GM20431 (cell line): ENCODE data around the gene LARGE1.
"Not testable (repeated sequence)": the region's sequence is repeated elsewhere in the genome, so short reads cannot be mapped to it uniquely, and the experiment has no call there.

Source experiments
- in situ Hi-C: fragments of 300-500 bp; cut with MseI, MboI; formaldehyde crosslinking; loops from one replicate; pipeline ENCODE4 v1.15.0; 2020; ENCODE audit warnings: low sequenced_read_pairs; ENCODE audit not compliant: unreplicated experiment

LARGE1 gene

GRCh38 chr22:33380789-33381530 lies 539.3 kb downstream of the LARGE1 start:
- in situ Hi-C loops = no loop called here

- in situ Hi-C loops = no loop called here
Observed at GRCh38 chr22:33379836-33380235, 540.4 kb downstream of the LARGE1 start.

DNA sequence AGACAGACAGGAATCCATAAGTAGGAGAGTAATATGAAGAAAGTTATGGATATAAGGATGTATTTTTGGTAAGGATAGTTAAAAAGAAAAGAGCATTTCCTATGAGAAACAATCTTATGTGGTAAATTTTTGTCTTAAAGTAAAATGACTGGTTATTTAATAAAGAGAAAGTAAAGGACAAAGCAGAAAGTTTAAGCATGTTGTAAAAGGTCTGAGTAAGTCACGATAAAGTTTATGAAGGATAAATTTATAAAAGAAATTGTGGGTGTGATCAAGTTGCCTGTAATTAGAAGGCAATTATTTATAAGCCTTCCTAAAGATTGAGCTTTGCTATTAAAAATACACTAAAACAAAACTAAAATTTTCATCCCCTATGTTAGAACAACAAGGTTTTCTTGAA lies 547.4 kb downstream of the LARGE1 start:
- in situ Hi-C loops = no loop called here

DNA sequence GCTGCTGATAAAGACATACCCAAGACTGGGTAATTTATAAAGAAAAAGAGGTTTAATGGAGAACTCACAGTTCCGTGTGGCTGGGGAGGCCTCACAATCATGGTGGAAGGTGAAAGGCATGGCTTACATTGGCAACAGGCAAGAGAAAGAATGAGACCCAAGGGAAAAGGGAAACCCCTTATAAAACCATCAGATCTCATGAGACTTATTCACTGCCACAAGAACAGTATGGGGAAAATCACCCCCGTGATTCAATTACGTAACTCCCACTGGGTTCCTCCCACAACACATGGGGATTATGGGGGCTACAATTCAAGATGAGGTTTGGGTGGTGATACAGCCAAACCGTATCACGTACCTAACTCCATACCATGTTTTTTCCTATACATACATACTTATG lies 557.0 kb downstream of the LARGE1 start:
- in situ Hi-C loops = not testable (repeated sequence)

GRCh38 chr22:33362702-33363101 lies 557.6 kb downstream of the LARGE1 start:
- in situ Hi-C loops = no loop called here

DNA sequence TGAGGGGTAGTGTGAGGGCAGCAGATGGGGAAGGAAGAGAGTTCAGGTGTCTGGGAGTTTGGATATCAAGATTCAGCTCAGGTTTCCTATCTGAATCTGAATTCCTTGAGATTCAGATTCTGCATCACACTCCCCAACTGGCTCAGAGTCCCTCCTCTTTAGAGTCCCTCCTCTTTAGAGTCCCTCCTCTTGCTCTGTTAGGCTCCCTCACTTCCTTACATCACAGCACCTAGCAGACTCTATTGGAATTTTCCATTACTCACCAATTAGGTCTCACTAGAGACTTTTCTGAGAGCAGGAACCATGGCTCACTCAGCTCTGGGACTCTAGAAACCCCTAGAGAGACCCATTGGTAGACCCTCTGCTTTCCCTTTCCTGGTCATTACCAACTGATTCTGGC lies 558.7 kb downstream of the LARGE1 start:
- in situ Hi-C loops = no loop called here

GRCh38 chr22:33357981-33358399 lies 562.3 kb downstream of the LARGE1 start:
- in situ Hi-C loops = no loop called here

DNA sequence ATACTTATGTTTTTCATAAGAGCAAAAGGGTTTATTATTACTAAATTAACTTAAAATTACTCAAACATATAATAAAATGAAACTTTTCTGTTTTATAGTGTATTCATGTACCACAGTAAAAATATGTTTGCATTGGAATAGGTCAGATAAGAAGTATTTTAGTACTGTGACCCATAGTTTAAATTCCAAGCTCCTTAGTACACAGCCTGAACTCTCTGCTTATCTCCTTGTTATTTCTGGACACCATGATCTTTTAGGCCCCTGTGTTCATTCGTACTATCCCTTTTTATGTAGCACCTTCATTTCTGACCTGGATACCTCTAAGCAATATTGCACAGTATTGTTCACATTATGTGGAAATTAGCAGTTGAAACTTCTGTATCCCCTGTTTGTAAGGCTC lies 565.3 kb downstream of the LARGE1 start:
- in situ Hi-C loops = no loop called here

GRCh38 chr22:33353502-33353901 lies 566.8 kb downstream of the LARGE1 start:
- in situ Hi-C loops = no loop called here

DNA sequence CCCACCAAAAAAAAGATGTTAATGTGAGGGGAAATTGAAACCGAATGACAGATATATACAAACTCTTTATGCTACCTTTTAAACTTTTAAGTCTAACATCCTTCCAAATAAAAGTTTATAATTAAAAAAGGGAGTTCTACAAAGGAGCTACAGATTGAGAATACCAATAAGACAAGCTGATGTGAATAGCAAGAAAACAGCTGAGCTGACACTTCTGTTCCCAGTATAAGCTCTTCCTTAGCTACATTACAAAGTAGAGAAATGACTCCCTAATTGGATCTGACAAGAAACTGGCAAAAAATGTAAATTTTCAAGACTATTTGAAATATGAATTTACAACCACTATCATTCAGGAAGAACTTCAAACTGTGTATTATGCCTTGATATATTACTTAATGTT lies 567.5 kb downstream of the LARGE1 start:
- in situ Hi-C loops = no loop called here

GRCh38 chr22:33350961-33351360 lies 569.3 kb downstream of the LARGE1 start:
- in situ Hi-C loops = no loop called here

- in situ Hi-C loops = no loop called here
Observed at GRCh38 chr22:33350491-33350890, 569.8 kb downstream of the LARGE1 start.

DNA sequence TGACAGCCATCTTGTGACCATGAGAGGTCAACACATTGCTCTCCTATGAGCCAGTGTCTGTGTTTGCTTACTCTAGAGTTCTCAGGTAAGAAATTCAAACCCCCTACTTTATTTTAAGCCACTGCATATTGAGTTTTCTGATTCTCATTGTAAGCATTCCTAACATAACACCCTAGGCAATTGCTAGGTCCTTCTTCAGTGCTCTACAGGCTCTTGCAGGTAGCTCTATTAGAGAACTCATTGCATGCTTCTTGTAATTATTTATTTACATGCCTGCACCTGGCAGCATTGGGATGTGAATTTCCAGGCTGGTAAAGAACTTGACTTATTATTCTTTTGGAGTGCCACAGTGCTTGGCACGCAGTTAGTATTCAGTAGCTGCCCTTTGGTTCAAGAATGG lies 573.3 kb downstream of the LARGE1 start:
- in situ Hi-C loops = no loop called here

GRCh38 chr22:33341611-33342010 lies 578.7 kb downstream of the LARGE1 start:
- in situ Hi-C loops = no loop called here

GRCh38 chr22:33337524-33337923 lies 582.8 kb downstream of the LARGE1 start:
- in situ Hi-C loops = no loop called here

- in situ Hi-C loops = no loop called here
Observed at GRCh38 chr22:33335611-33336279, 584.5 kb downstream of the LARGE1 start.

DNA sequence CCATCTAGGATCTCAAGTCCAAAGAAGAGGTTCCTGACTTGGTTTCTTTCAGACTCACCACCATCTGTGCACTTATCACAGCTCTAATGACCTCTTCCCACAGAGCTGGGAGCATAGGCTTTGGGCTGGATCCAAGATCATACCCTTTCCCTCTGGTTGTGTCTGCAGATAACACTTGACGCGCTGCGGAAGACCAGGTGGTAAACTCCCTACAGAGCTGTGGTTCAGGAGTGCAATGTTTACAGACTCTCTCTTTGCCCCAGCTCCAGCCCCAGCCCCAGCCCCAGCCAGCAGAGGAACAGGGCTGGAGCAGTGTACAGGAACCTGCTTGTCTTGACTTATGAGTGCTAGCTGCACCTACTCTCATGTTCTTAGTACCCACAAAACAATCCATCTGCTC lies 587.7 kb downstream of the LARGE1 start:
- in situ Hi-C loops = no loop called here

GRCh38 chr22:33331017-33331416 lies 589.3 kb downstream of the LARGE1 start:
- in situ Hi-C loops = no loop called here

GRCh38 chr22:33330534-33330933 lies 589.7 kb downstream of the LARGE1 start:
- in situ Hi-C loops = no loop called here

DNA sequence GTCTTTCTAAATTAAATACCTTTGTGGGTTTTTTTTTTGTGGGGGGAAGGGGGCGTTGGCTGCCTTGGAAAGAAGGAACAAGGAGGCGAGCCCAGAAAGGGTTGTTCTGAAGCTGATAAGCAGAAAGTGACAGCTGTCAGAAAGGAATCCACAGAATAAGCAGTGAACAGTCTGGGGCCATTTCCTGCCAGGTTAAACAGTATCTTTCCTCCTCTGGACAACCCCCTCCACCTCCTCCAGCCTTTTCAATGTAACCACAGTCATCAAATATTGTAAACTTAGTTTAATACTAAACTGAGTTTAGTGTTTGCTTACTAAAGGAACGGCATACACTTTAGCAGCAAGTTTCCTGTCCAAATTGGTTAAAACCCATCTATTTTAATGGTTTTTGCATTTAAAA lies 590.9 kb downstream of the LARGE1 start:
- in situ Hi-C loops = no loop called here

DNA sequence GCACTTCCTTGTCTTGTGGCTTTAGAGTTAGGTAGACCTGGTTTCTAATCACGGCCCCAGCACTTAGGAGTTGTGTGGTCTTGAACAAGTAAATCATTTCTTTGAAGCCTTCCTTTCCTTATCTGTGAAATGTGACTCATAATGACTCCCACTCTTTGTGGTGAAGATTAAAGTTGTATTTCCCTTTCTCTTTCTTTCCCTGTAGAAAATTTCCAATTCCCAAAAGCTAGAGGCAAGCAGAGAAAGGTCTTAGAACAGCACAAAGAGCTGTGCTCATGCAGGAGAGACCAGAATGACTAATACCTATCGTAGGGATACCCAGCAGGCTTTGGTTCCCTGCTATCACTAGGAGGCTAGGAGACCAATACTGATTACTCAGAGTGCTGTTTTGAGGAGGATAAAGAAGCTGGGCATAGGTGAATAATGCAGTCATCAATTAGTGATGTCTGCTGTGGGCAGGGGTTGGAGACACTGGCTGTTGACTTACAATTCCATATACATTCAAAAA lies 591.4 kb downstream of the LARGE1 start:
- in situ Hi-C loops = no loop called here
